ENCODE measurements around the gene TNFRSF19. TPM values are rescaled to one million over a fixed set of nuclear protein-coding genes. Genes with fewer than 3 reads are reported as not detected.

Gene TNFRSF19
- total and polyA plus RNA-seq, 2 donors from 2014 or later, result 10.1 to 14.7 TPM

DNA sequence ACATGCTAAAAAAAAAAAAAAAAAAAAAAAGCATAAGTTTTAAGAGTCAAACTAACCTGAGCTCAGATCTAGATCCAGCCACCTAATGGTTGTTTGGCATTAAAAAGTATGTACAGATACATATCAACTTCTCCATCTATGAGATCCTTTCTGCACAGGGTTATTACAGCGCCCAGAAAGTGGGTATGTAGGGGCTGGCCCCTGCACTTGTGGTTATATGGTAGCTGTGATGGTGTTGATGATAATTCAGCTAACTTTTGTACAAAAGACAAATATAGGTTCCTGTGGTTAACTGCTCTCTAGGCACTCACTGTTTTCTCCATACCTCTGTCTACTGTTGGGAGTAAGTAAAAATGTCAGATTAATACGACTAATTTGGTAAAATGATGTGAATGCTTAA, 81.7 kb downstream of the TNFRSF19 start:
- Histone ChIP-seq H3K9me3 (ENCODE audit: control insufficient read depth in 2 of 3, insufficient read depth in 1 of 3, low read length in 3 of 3) (no peaks in the 10 kb centered on the region), H3K27me3 (ENCODE audit: control insufficient read depth, insufficient read depth, low read length) (no peaks in the 10 kb centered on the region), H3K4me3 (ENCODE audit: low read length in 3 of 3) (no peak overlapping the region), H3K36me3 (ENCODE audit: control insufficient read depth in 2 of 3, insufficient read depth in 3 of 3, low read length in 3 of 3) (no peaks in the 10 kb centered on the region), H3K27ac (ENCODE audit: low read depth in 2 of 2, low read length in 2 of 2) (no peak overlapping the region), H3K4me1 (ENCODE audit: control insufficient read depth in 2 of 3, insufficient read depth in 2 of 3, low read depth in 1 of 3, low read length in 3 of 3) (peaks cover 2 to 17% (median 6%) of the 10 kb centered on the region in 3 donors), H3K9ac (ENCODE audit: low read length in 3 of 3) (no peak overlapping the region)
- no peak for TF ChIP-seq CTCF (IDR thresholded peaks at IDR 0.05; ENCODE audit: borderline replicate concordance, extremely low read depth, insufficient read depth)
- FAIRE-seq (no peak), DNase-seq (no peak)
- intact Hi-C loops (cut with DNase I), result no loop called here

DNA sequence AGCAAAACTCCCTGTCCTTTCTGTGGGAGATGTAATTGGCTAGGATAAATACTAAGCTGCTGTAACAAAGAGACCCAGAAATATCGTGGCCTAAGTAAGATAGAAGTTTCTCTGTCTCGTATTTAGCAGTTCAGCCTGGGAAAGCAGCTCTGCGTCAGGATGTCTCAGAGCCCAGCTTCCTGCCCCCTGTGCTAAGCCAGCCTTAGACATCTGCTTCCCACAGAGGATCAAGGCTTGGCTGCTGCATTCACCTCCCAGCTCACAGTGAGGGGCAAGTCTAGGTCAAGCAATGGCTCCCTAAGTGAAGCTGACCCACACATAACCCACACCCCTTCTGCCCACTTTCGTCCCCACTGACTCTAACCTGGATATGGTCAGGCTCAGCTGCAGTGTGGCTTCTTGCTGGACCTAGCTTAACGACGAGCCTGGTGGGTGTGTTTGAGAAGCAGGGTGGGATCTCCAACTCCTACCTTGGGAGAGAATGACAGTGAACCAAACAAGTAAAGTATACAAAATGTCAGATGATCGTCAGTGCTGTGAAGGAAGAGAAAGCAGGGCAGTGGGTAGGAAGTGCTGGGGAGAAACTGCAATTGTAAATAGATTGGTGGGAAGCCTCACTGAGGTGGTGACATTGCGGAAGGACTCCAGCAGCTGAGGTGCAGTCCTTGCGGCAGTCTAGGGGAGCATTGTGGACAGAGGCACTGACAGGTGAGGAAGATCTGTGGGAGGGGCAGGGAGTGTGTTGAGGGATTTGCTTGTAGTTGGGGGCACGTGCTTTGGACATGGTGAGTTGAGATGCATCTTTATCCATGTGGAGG, 82.9 kb downstream of the TNFRSF19 start:
- H3K27ac ChIP-seq (ENCODE audit: low read depth in 2 of 2, low read length in 2 of 2), result no peak overlapping the region

DNA sequence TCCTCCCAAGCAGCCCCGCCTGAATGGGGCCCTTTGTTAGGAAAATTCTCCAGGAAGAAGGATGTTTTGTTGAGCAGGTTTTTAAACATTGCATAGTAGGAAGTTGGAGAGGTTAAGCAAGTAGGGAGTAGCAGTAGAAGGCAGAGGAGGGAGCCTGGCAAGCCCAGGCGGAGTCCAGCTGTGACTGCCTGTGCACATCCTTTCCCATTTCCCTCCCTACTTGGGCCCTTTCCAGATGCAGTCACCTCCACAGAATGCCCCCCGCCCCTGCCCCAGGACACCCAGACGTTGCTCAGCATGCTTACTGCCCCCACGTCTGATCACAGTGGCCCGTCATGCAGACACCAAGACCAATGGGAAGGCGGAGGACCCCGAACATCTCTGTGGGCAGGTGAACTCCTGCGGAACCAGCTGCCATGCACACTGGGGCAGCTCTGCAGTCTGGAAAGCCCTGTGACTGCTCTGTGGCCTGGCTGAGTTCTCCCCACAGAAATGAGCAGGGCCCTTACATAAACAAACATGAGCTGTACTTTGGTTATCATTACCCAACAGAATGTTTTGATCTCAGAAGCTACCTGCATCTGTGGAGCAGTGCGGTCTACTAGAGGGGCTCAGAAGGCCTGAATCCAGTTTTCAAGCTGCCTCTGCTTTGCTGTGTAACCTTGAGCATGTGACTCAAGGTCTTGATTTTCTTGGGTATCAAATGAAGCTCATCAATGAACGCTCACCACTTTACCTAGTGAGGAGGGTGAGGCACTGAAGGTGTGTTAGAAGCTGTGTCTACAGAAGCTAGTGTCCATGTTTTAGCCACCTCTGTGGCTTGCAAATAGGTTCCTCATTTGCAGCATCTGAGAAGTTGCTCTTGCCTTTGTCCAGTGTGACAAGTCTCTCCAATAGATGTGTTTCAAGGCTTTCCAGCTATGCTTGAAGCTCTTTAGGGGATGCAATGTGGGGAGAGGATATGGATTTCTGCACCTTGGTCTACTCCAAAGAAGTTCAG, 84.2 kb downstream of the TNFRSF19 start:
- no peak for TF ChIP-seq CTCF (IDR thresholded peaks at IDR 0.05; ENCODE audit: borderline replicate concordance, extremely low read depth, insufficient read depth)
- no peak for FAIRE-seq
- no peak overlapping the region for H3K4me3 ChIP-seq (ENCODE audit: low read length in 3 of 3)
- H3K4me1 ChIP-seq (ENCODE audit: control insufficient read depth in 2 of 3, insufficient read depth in 2 of 3, low read depth in 1 of 3, low read length in 3 of 3), result peaks cover 5 to 21% (median 10%) of the 10 kb centered on the region in 3 donors
- intact Hi-C loops (cut with DNase I), result no loop called here
- H3K9ac ChIP-seq (ENCODE audit: low read length in 3 of 3), result no peak overlapping the region
- H3K27me3 ChIP-seq (ENCODE audit: control insufficient read depth, insufficient read depth, low read length), result no peaks in the 10 kb centered on the region
- peak overlapping the region in 1 of 2 donors; percentile 24 for H3K27ac ChIP-seq (ENCODE audit: low read depth in 2 of 2, low read length in 2 of 2)
- no peaks in the 10 kb centered on the region for H3K36me3 ChIP-seq (ENCODE audit: control insufficient read depth in 2 of 3, insufficient read depth in 3 of 3, low read length in 3 of 3)
- H3K9me3 ChIP-seq (ENCODE audit: control insufficient read depth in 2 of 3, insufficient read depth in 1 of 3, low read length in 3 of 3), result no peaks in the 10 kb centered on the region
- DNase-seq, result no peak

More for the DNA sequence above, 82.9 kb downstream of the TNFRSF19 start:
- DNase-seq, result no peak
- Histone ChIP-seq H3K4me3 (ENCODE audit: low read length in 3 of 3) (no peak overlapping the region), H3K4me1 (ENCODE audit: control insufficient read depth in 2 of 3, insufficient read depth in 2 of 3, low read depth in 1 of 3, low read length in 3 of 3) (peaks cover 5 to 17% (median 8%) of the 10 kb centered on the region in 3 donors), H3K9ac (ENCODE audit: low read length in 3 of 3) (no peak overlapping the region), H3K36me3 (ENCODE audit: control insufficient read depth in 2 of 3, insufficient read depth in 3 of 3, low read length in 3 of 3) (no peaks in the 10 kb centered on the region), H3K27me3 (ENCODE audit: control insufficient read depth, insufficient read depth, low read length) (no peaks in the 10 kb centered on the region), H3K9me3 (ENCODE audit: control insufficient read depth in 2 of 3, insufficient read depth in 1 of 3, low read length in 3 of 3) (no peaks in the 10 kb centered on the region)
- FAIRE-seq, result no peak
- intact Hi-C loops (cut with DNase I), result no loop called here
- TF ChIP-seq CTCF (IDR thresholded peaks at IDR 0.05; ENCODE audit: borderline replicate concordance, extremely low read depth, insufficient read depth), result no peak

Measured in kidney (tissue), 14 donors.